ENCODE data around the gene MPPED1. TPM values are rescaled to one million over a fixed set of nuclear protein-coding genes. Genes with fewer than 3 reads are reported as not detected.

MPPED1 gene
- total and polyA plus RNA-seq, 10 donors = 0.02 to 0.13 (median 0.04) TPM; not detected in 6

DNA sequence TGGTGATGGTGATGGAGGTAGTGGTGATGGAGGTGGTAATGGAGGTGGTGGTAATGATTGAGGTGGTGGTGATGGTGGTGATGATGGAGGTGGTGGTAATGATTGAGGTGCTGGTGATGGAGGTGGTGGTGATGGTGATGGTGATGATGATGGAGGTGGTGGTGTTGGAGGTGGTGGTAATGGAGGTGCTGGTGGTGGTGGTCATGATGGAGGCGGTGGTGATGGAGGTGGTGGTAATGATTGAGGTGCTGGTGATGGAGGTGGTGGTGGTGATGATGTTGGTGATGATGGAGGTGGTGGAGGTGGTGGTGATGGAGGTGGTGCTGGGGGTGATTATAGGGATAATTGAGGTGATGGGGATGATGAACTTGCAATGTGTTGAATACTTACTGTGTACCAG, 79.9 kb downstream of the MPPED1 start:
- Histone ChIP-seq H3K4me1 (no peaks in the 10 kb centered on the region), H3K9me3 (no peaks in the 10 kb centered on the region), H3K27ac (no peak overlapping the region), H3K27me3 (replicated peaks in 1 of 7) (peaks cover 0 to 44% (median 0%) of the 10 kb centered on the region in 7 donors), H3K4me3 (no peak overlapping the region), H3K36me3 (no peaks in the 10 kb centered on the region)
- DNase-seq = no peak
- TF ChIP-seq, protein P1, sequence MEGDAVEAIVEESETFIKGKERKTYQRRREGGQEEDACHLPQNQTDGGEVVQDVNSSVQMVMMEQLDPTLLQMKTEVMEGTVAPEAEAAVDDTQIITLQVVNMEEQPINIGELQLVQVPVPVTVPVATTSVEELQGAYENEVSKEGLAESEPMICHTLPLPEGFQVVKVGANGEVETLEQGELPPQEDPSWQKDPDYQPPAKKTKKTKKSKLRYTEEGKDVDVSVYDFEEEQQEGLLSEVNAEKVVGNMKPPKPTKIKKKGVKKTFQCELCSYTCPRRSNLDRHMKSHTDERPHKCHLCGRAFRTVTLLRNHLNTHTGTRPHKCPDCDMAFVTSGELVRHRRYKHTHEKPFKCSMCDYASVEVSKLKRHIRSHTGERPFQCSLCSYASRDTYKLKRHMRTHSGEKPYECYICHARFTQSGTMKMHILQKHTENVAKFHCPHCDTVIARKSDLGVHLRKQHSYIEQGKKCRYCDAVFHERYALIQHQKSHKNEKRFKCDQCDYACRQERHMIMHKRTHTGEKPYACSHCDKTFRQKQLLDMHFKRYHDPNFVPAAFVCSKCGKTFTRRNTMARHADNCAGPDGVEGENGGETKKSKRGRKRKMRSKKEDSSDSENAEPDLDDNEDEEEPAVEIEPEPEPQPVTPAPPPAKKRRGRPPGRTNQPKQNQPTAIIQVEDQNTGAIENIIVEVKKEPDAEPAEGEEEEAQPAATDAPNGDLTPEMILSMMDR (IDR thresholded peaks at IDR 0.05 in 8 of 11, conservative IDR thresholded peaks at IDR 0.05 in 3 of 11) = no peak
- TF ChIP-seq POLR2A (IDR thresholded peaks at IDR 0.05) (no peak), POLR2AphosphoS5 (IDR thresholded peaks at IDR 0.05) (no peak)
- 92 to 100% (median 97%) methylated on average over 1 of the region's 1 CpG for WGBS, 5 donors
- intact Hi-C loops (cut with DNase I; ENCODE audit: low total_unique reads) = no loop called here

DNA sequence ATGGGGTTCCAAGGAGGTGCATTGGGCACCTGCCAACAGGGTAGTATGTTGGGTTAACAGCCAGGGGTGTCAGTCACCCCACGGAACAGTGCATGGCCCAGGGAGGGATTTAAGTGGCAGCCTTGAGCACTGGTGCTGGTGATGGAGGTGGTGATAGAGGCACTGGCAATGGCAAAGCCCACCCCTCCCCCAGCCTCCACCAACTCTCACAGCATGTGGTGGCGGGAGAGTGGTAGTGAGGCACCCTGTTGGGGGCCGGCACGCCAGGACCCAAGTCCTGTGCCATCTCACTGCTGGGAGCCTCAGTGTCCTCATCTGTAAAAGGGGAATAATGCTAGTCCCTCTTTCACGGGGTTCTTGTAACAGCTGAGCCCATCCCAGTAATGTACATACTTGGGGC, 81.5 kb downstream of the MPPED1 start:
- DNase-seq = no peak
- 80 to 95% (median 91%) methylated on average over 4 to 5 of the region's 5 CpGs for WGBS, 5 donors

DNA sequence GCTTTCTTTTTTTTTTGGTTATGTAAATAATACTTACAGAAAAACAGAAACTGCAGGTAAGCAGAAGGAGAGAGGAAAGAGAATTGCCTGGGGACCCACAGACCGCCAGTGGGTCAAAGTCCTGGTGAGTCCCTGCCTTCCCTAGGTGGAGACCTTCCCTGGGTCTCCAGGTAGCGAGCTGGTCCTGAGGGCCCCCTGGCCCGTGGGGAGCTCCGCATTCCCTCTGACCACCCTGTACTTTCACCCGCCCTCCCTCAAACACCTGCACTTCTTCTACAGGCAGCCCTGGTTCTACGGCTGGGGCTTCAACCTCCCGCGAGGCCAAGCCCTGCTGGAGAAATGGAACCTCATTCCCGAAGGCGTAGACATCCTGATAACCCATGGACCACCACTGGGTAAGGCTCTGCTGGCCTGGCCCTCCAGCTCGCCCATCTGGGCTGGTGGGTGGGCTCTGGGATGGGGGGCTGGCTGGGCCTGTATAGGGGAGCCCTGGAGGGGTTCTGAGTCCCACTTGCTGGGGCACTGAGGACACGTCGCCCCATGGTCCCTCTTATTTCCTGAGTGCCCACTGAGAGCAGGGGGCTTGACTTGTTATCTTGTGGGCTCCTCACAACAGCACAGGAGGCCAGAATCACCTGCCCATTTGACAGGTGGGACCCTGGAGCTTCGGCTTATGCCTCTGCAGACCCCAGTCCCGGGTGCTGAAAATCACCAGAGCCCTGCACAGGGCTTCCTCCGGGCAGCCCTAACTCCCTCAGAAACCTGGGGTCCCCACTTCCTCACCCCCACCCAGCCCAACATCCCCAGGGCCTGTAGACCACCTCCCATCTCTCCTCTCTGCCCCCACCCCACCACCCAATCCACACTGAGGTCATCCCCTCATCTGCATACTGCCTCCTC, 86.4 kb downstream of the MPPED1 start:
- Histone ChIP-seq H3K27me3 (replicated peaks in 1 of 7) (peaks cover 0 to 8% (median 0%) of the 10 kb centered on the region in 7 donors), H3K9me3 (no peaks in the 10 kb centered on the region), H3K36me3 (no peaks in the 10 kb centered on the region), H3K4me1 (no peaks in the 10 kb centered on the region), H3K4me3 (no peak overlapping the region), H3K27ac (no peak overlapping the region)
- no peak for DNase-seq
- WGBS, 5 donors = 90 to 94% (median 92%) methylated on average over 12 to 16 of the region's 16 CpGs
- intact Hi-C loops (cut with DNase I; ENCODE audit: low total_unique reads) = no loop called here
- TF ChIP-seq POLR2AphosphoS5 (IDR thresholded peaks at IDR 0.05) = no peak
- no peak for TF ChIP-seq POLR2A (IDR thresholded peaks at IDR 0.05)
- TF ChIP-seq, protein P1 (IDR thresholded peaks at IDR 0.05 in 8 of 11, conservative IDR thresholded peaks at IDR 0.05 in 3 of 11) = no peak

More for the DNA sequence above, 81.5 kb downstream of the MPPED1 start:
- Histone ChIP-seq H3K4me3 (no peak overlapping the region), H3K27ac (no peak overlapping the region), H3K9me3 (no peaks in the 10 kb centered on the region), H3K36me3 (no peaks in the 10 kb centered on the region), H3K27me3 (replicated peaks in 1 of 7) (peaks cover 0 to 29% (median 0%) of the 10 kb centered on the region in 7 donors), H3K4me1 (no peaks in the 10 kb centered on the region)
- intact Hi-C loops (cut with DNase I; ENCODE audit: low total_unique reads) = no loop called here
- no peak for TF ChIP-seq POLR2A (IDR thresholded peaks at IDR 0.05)
- no peak for TF ChIP-seq POLR2AphosphoS5 (IDR thresholded peaks at IDR 0.05)
- TF ChIP-seq, protein P1 (IDR thresholded peaks at IDR 0.05 in 8 of 11, conservative IDR thresholded peaks at IDR 0.05 in 3 of 11) = no peak

DNA sequence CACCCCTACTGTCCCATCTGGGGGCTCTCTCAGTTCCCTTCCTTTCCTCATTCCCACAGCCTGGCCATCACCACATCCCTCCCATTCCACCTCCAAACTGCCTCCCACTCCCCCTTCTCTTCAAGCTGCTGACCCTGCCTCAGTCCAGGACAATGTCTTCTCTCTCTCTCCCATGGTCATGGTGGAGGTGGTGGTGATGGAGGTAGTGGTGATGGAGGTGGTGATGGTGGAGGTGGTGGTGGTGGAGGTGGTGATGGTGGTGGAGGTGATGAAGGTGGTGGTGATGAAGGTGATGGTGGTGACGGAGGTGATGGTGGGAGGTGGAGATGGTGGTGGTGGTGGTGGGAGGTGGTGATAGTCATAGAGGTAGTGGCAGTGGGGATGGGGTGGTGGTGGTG, 87.0 kb downstream of the MPPED1 start:
- H3K9me3 ChIP-seq = no peaks in the 10 kb centered on the region
- no peak overlapping the region for H3K27ac ChIP-seq
- 86 to 100% (median 89%) methylated on average over 1 of the region's 1 CpG for WGBS, 5 donors
- DNase-seq = no peak
- intact Hi-C loops (cut with DNase I; ENCODE audit: low total_unique reads) = no loop called here
- TF ChIP-seq, protein P1 (IDR thresholded peaks at IDR 0.05 in 8 of 11, conservative IDR thresholded peaks at IDR 0.05 in 3 of 11) = no peak
- peaks cover 0 to 8% (median 0%) of the 10 kb centered on the region in 7 donors for H3K27me3 ChIP-seq (replicated peaks in 1 of 7)
- no peak overlapping the region for H3K4me3 ChIP-seq
- H3K36me3 ChIP-seq = no peaks in the 10 kb centered on the region
- no peaks in the 10 kb centered on the region for H3K4me1 ChIP-seq
